ENCODE results near the gene MAN2A1.

MAN2A1 gene

DNA sequence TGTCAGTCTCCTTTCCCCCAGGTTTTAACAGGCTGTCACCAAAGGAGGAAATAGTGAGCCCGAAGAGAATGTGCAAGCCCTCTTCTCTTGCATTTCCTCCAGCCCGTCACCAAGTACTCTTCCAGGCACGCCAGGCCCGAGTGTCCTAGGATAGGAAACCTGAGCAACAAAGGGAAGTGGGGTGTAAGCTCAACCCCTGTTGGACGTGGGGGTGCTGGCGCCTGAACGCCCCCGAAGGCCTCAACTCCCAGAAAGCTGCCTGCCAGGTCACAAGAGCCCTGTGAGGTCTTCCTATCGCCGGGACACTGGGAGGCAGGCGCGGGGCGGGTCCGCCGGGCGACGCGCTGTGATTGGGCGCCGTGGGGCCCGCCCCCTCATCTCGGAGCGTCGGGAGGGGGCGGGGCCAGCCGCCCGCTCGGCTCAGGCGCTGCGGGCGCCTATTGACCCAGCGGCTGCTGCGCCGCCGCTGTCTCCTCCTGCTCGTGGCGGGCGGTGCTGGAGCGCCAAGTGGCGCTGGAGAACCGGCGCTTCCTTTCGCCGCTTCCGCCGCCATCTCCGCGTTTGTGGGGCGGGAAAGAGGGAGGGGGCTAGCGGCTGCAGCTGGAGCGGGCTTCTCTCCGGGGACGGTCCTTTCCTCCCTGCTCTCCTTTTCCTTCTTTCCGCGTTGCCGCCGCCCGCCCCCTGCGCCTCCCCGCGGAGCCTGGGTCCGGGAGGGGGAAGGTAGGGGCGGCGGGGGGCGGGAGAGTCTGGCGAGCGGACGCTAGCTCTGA is 572 bp upstream of the MAN2A1 start:
- H3K36me3 ChIP-seq (ENCODE audit: insufficient read depth, low read length) = no peaks in the 10 kb centered on the region

DNA sequence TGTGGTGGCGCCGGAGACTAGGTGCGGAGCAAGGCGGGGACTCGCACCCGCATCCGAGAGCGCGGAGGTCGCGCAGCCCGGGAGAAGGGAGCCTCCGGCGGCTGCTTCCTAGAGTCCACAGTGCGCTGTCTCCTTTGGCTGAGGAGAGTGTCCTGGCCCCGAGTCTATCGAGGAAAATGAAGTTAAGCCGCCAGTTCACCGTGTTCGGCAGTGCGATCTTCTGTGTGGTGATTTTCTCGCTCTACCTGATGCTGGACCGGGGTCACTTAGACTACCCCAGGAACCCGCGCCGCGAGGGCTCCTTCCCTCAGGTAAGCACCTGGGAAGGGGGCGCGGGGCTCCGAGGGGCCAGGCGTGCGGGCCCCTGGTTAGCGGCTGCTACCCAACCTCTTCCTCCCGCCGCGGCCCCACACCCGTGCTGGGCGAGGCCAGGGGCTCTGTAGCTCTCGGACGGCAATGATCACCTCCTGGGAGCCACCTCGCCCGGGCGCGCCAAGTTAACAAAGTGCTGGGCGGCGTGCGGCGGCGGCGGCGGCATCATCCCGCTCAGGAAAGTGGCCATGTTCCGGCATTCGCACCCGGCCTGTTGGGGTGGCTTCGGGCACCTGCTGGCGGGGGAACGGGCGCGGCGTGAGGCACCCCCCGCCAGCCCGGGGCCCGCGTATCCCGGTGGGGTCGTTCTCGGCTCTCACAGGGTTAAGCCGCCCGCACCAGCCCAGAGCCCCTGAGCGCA is 681 bp downstream of the MAN2A1 start:
- H3K4me3 ChIP-seq = peak overlapping the region; percentile 94
- DNase-seq (ENCODE audit: low read depth, low spot score) = no peak
- no peak for TF ChIP-seq FOXP2 (optimal IDR thresholded peaks at IDR 0.05; ENCODE audit: control extremely low read depth, extremely low read length, insufficient read depth)
- no peak for TF ChIP-seq POLR2AphosphoS5 (IDR thresholded peaks at IDR 0.05; ENCODE audit: borderline replicate concordance, low read depth, low read length)
- TF ChIP-seq EZH2 (IDR thresholded peaks at IDR 0.05) = no peak
- no peaks in the 10 kb centered on the region for H3K36me3 ChIP-seq (ENCODE audit: insufficient read depth, low read length)
- no peak overlapping the region for H3K27ac ChIP-seq
- H3K9ac ChIP-seq (ENCODE audit: insufficient read length) = peak overlapping the region; percentile 75
- H3K9me3 ChIP-seq (ENCODE audit: low read depth, low read length) = peaks cover 4% of the 10 kb centered on the region; the same call in 1 of the 2 replicates

More for the DNA sequence above, 572 bp upstream of the MAN2A1 start:
- DNase-seq (ENCODE audit: low read depth, low spot score) = no peak
- Histone ChIP-seq H3K4me3 (peak overlapping the region; percentile 94), H3K9me3 (ENCODE audit: low read depth, low read length) (peaks cover 4% of the 10 kb centered on the region; the same call in 1 of the 2 replicates), H3K27ac (peak overlapping the region; percentile 66), H3K9ac (ENCODE audit: insufficient read length) (peak overlapping the region; percentile 75)
- TF ChIP-seq POLR2AphosphoS5 (IDR thresholded peaks at IDR 0.05; ENCODE audit: borderline replicate concordance, low read depth, low read length) (peak; percentile 91), FOXP2 (optimal IDR thresholded peaks at IDR 0.05; ENCODE audit: control extremely low read depth, extremely low read length, insufficient read depth) (peak; percentile 67), EZH2 (IDR thresholded peaks at IDR 0.05) (no peak)

DNA sequence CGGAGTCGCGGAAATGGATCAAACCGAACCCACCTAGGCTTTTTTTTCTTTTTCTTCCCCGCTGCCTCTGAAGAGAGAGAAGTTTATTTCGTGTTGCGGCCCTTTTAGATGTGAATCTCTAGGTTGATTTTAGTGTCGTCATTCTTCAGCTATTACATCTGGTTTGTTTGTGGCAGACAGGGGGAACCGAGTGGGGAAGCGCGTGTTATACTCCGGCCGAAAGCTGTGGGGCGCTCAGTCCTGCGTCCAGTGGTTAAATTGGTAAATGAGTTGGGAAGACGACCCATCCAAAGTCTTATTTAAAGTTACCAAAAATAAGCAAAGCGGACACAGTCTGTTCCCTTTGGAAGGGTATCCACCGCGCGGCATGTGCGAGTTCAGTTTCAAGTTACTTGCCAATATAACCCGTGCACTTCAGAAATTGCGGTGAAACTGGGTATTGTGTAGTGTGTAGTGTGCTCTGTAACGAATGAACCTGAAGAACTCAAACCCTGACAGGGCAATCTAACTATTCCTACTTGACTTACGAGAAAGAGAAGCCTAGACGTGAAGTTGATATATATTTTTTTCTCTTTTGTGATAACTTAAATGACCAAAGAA is 1.3 kb downstream of the MAN2A1 start:
- no peak for TF ChIP-seq FOXP2 (optimal IDR thresholded peaks at IDR 0.05; ENCODE audit: control extremely low read depth, extremely low read length, insufficient read depth)
- no peak for TF ChIP-seq POLR2AphosphoS5 (IDR thresholded peaks at IDR 0.05; ENCODE audit: borderline replicate concordance, low read depth, low read length)
- no peak for TF ChIP-seq EZH2 (IDR thresholded peaks at IDR 0.05)
- H3K36me3 ChIP-seq (ENCODE audit: insufficient read depth, low read length) = no peaks in the 10 kb centered on the region
- peak overlapping the region; percentile 94 for H3K4me3 ChIP-seq
- no peak for DNase-seq (ENCODE audit: low read depth, low spot score)
- H3K9ac ChIP-seq (ENCODE audit: insufficient read length) = peak overlapping the region; percentile 75
- H3K9me3 ChIP-seq (ENCODE audit: low read depth, low read length) = peaks cover 4% of the 10 kb centered on the region; the same call in 1 of the 2 replicates
- H3K27ac ChIP-seq = no peak overlapping the region

DNA sequence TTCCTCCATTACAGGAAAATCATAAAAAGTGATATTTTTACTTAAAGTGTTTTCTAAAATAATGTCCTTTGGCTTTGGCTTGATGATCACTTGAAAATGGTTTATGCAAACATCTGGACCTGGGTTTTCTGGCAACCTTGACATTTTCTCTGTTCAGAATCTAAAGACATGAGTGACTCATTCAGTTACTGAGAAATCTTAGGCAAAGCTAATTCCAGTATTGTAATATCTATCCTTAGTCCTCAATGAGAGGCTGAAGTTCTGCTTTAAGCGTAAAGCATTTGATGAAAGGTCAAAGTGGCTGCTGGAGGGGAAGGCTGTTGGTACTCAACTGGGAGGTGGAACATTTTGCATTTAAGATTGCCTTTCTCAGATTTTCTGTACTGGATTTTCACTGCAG is 2.3 kb downstream of the MAN2A1 start:
- no peak for TF ChIP-seq FOXP2 (optimal IDR thresholded peaks at IDR 0.05; ENCODE audit: control extremely low read depth, extremely low read length, insufficient read depth)
- TF ChIP-seq EZH2 (IDR thresholded peaks at IDR 0.05) = no peak
- TF ChIP-seq POLR2AphosphoS5 (IDR thresholded peaks at IDR 0.05; ENCODE audit: borderline replicate concordance, low read depth, low read length) = no peak
- no peak overlapping the region for H3K27ac ChIP-seq
- no peaks in the 10 kb centered on the region for H3K36me3 ChIP-seq (ENCODE audit: insufficient read depth, low read length)
- H3K4me3 ChIP-seq = no peak overlapping the region; the same call in 1 of the 2 replicates
- no peak overlapping the region for H3K9ac ChIP-seq (ENCODE audit: insufficient read length)
- peaks cover 4% of the 10 kb centered on the region; the same call in 1 of the 2 replicates for H3K9me3 ChIP-seq (ENCODE audit: low read depth, low read length)
- no peak for DNase-seq (ENCODE audit: low read depth, low spot score)

DNA sequence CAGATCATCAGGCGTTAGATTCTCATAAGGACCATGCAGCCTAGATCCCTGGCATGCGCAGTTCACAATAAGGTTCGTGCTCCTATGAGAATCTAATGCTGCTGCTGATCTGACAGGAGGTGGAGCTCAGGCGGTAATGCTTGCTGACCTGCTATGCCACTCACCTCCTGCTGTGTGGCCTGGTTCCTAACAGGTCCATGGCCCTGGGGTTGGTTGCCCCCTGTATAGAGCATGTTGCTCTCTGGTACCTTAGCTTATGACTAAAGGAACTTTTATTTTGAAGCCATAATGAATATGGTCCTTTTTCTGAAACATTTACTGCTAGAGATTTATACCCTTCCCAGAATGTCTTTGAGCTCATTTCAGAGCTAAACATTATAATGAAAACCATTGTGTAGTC is 3.1 kb downstream of the MAN2A1 start:
- TF ChIP-seq EZH2 (IDR thresholded peaks at IDR 0.05) (no peak), FOXP2 (optimal IDR thresholded peaks at IDR 0.05; ENCODE audit: control extremely low read depth, extremely low read length, insufficient read depth) (no peak), POLR2AphosphoS5 (IDR thresholded peaks at IDR 0.05; ENCODE audit: borderline replicate concordance, low read depth, low read length) (no peak)
- no peak overlapping the region for H3K9ac ChIP-seq (ENCODE audit: insufficient read length)
- H3K4me3 ChIP-seq = no peak overlapping the region
- H3K36me3 ChIP-seq (ENCODE audit: insufficient read depth, low read length) = no peaks in the 10 kb centered on the region
- no peak overlapping the region for H3K27ac ChIP-seq
- peaks cover 4% of the 10 kb centered on the region; the same call in 1 of the 2 replicates for H3K9me3 ChIP-seq (ENCODE audit: low read depth, low read length)
- DNase-seq (ENCODE audit: low read depth, low spot score) = no peak

DNA sequence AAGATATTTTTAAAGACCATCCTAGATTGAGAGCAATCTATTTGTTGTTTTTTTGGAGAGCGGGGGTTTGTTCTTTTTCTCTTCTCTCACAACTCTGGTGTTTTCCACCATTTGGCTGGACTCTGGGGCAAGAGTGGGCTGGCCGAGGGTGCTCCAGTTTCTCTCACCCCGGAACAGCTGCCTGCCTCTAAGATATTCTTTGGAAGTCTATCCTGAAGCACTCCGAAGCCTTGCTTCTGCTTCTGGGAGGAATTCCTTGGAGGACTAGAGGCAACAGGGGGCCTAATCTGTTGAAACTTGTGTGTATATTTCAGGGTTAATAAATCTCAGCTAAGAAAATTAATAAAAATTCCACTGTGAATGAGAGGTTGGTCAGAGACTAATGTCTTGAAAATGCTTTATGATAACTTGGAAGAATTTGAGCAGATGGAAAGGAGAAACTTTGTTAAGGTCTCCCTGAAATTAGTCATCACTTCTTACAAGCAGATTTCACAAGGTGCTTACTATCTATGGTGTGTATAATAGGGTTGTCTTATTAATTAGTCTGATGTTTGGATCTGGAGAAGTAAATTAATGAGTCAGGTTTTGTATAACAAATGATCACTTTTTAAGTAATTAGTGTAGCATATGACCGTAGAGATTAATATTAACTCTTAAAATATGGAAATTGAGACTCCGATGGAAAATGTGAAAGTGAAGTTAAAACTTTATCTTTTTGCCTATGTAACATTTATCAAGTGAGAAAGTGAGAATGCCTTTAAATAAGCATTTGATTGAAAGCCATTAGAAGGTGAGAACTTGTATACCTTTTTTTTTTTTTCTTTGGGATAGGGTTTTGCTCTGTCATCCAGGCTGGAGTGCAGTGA is 4.0 kb downstream of the MAN2A1 start:
- Histone ChIP-seq H3K27ac (no peak overlapping the region), H3K9me3 (ENCODE audit: low read depth, low read length) (no peaks in the 10 kb centered on the region), H3K9ac (ENCODE audit: insufficient read length) (no peak overlapping the region), H3K36me3 (ENCODE audit: insufficient read depth, low read length) (no peaks in the 10 kb centered on the region), H3K4me3 (no peak overlapping the region)
- no peak for DNase-seq (ENCODE audit: low read depth, low spot score)
- TF ChIP-seq EZH2 (IDR thresholded peaks at IDR 0.05) (no peak), POLR2AphosphoS5 (IDR thresholded peaks at IDR 0.05; ENCODE audit: borderline replicate concordance, low read depth, low read length) (no peak), FOXP2 (optimal IDR thresholded peaks at IDR 0.05; ENCODE audit: control extremely low read depth, extremely low read length, insufficient read depth) (no peak)

DNA sequence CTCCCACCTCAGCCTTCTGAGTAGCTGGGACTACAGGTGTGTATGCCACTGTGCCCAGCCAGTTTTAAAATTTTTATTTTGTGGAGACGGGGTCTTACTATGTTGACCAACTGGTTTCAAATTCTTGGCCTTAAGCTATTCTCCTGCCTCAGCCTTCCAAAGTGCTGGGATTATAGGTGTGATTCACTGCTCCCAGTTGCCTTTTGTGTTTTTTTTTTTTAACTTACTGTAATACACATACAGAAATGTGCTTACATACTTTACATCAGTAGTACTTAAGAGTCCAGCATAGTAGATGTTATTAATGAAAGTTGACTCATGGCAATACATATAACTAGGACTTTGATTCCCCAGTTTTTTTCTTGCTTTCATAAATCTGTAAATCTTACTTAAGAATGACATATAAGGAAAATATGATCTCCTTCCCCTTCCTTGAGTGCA is 4.7 kb downstream of the MAN2A1 start:
- Histone ChIP-seq H3K4me3 (no peak overlapping the region), H3K9ac (ENCODE audit: insufficient read length) (no peak overlapping the region), H3K36me3 (ENCODE audit: insufficient read depth, low read length) (no peaks in the 10 kb centered on the region), H3K27ac (no peak overlapping the region), H3K9me3 (ENCODE audit: low read depth, low read length) (no peaks in the 10 kb centered on the region)
- no peak for TF ChIP-seq POLR2AphosphoS5 (IDR thresholded peaks at IDR 0.05; ENCODE audit: borderline replicate concordance, low read depth, low read length)
- TF ChIP-seq EZH2 (IDR thresholded peaks at IDR 0.05) = no peak
- TF ChIP-seq FOXP2 (optimal IDR thresholded peaks at IDR 0.05; ENCODE audit: control extremely low read depth, extremely low read length, insufficient read depth) = no peak
- no peak for DNase-seq (ENCODE audit: low read depth, low spot score)

Data from SK-N-MC (cell line).